ENCODE data around the gene LHPP.

The LHPP gene

GRCh38 chr10:124645467-124646095 is 184.0 kb downstream of the LHPP start:
- no peak overlapping the region for H3K4me3 ChIP-seq (ENCODE audit: low read depth in 1 of 2, low read length in 1 of 2)
- H3K9me3 ChIP-seq, result no peaks in the 10 kb centered on the region
- TF ChIP-seq CTCF (IDR thresholded peaks at IDR 0.05), result no peak
- H3K27me3 ChIP-seq, result no peaks in the 10 kb centered on the region
- no peaks in the 10 kb centered on the region for H3K36me3 ChIP-seq
- peak overlapping the region; percentile 99 for H3K27ac ChIP-seq
- H3K4me1 ChIP-seq (ENCODE audit: control insufficient read depth in 1 of 2, insufficient read depth in 1 of 2, low read depth in 1 of 2, low read length in 1 of 2), result peaks cover 79 to 98% of the 10 kb centered on the region in 2 experiments

- Histone ChIP-seq H3K4me3 (ENCODE audit: low read depth in 1 of 2, low read length in 1 of 2) (peak overlapping the region; percentile 61 to 62), H3K4me1 (ENCODE audit: control insufficient read depth in 1 of 2, insufficient read depth in 1 of 2, low read depth in 1 of 2, low read length in 1 of 2) (peaks cover 79 to 98% of the 10 kb centered on the region in 2 experiments), H3K27me3 (no peaks in the 10 kb centered on the region), H3K36me3 (no peaks in the 10 kb centered on the region), H3K9me3 (no peaks in the 10 kb centered on the region), H3K27ac (peak overlapping the region; percentile 99)
- TF ChIP-seq CTCF (IDR thresholded peaks at IDR 0.05), result no peak
Observed at GRCh38 chr10:124646483-124647352, 185.1 kb downstream of the LHPP start.

- H3K4me1 ChIP-seq (ENCODE audit: control insufficient read depth in 1 of 2, insufficient read depth in 1 of 2, low read depth in 1 of 2, low read length in 1 of 2), result peaks cover 76 to 96% of the 10 kb centered on the region in 2 experiments
- no peaks in the 10 kb centered on the region for H3K9me3 ChIP-seq
- peak overlapping the region; percentile 99 for H3K27ac ChIP-seq
- peak; percentile 86 for TF ChIP-seq CTCF (IDR thresholded peaks at IDR 0.05)
- H3K4me3 ChIP-seq (ENCODE audit: low read depth in 1 of 2, low read length in 1 of 2), result peak overlapping the region; percentile 61 to 62
- no peaks in the 10 kb centered on the region for H3K36me3 ChIP-seq
- H3K27me3 ChIP-seq, result no peaks in the 10 kb centered on the region
Observed at GRCh38 chr10:124647421-124648130, 186.0 kb downstream of the LHPP start.

- Histone ChIP-seq H3K4me1 (ENCODE audit: control insufficient read depth in 1 of 2, insufficient read depth in 1 of 2, low read depth in 1 of 2, low read length in 1 of 2) (peaks cover 71 to 92% of the 10 kb centered on the region in 2 experiments), H3K36me3 (no peaks in the 10 kb centered on the region), H3K4me3 (ENCODE audit: low read depth in 1 of 2, low read length in 1 of 2) (peak overlapping the region; percentile 61 to 62)
Observed at GRCh38 chr10:124648131-124648475, 186.5 kb downstream of the LHPP start.

More at GRCh38 chr10:124648131-124648475, 186.5 kb downstream of the LHPP start:
- Histone ChIP-seq H3K27ac (peak overlapping the region; percentile 99), H3K9me3 (no peaks in the 10 kb centered on the region), H3K27me3 (no peaks in the 10 kb centered on the region)
- no peak for TF ChIP-seq CTCF (IDR thresholded peaks at IDR 0.05)
